ENCODE data around the gene ALG10B.

The ALG10B gene

DNA sequence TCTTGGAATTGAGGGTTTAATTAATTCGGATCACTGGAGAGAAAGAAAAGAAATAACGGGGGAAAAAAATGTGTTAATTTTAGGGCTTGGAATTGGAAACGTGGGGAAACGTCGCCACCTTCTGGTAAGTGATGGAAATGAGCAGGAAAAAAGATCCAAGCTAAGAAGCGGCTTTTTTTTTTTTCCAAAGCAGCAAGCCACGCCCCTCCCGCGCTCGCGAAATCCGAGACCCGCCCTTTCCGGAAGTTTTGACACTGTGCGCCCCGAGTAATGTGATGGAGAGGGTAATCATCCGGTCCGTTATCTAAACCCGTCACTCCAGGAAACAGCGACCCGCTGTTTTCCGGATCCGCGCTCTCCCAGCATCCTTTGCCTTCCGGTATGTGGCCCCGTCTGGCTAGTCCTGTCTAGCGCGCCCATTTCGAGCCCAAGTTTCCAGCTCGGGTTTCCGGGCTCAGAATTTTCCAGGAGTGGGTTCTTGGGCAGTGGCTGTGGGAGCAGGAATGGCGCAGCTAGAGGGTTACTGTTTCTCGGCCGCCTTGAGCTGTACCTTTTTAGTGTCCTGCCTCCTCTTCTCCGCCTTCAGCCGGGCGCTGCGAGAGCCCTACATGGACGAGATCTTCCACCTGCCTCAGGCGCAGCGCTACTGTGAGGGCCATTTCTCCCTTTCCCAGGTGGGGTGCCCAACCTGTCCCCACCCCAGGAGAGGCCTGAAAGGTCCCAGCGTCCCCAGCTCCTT is at the start of gene ALG10B (continued):
- TF ChIP-seq, protein P1, sequence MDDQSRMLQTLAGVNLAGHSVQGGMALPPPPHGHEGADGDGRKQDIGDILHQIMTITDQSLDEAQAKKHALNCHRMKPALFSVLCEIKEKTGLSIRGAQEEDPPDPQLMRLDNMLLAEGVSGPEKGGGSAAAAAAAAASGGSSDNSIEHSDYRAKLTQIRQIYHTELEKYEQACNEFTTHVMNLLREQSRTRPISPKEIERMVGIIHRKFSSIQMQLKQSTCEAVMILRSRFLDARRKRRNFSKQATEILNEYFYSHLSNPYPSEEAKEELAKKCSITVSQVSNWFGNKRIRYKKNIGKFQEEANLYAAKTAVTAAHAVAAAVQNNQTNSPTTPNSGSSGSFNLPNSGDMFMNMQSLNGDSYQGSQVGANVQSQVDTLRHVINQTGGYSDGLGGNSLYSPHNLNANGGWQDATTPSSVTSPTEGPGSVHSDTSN (CRISPR knock-in tag; IDR thresholded peaks at IDR 0.05) = no peak
- TF ChIP-seq, protein P2, sequence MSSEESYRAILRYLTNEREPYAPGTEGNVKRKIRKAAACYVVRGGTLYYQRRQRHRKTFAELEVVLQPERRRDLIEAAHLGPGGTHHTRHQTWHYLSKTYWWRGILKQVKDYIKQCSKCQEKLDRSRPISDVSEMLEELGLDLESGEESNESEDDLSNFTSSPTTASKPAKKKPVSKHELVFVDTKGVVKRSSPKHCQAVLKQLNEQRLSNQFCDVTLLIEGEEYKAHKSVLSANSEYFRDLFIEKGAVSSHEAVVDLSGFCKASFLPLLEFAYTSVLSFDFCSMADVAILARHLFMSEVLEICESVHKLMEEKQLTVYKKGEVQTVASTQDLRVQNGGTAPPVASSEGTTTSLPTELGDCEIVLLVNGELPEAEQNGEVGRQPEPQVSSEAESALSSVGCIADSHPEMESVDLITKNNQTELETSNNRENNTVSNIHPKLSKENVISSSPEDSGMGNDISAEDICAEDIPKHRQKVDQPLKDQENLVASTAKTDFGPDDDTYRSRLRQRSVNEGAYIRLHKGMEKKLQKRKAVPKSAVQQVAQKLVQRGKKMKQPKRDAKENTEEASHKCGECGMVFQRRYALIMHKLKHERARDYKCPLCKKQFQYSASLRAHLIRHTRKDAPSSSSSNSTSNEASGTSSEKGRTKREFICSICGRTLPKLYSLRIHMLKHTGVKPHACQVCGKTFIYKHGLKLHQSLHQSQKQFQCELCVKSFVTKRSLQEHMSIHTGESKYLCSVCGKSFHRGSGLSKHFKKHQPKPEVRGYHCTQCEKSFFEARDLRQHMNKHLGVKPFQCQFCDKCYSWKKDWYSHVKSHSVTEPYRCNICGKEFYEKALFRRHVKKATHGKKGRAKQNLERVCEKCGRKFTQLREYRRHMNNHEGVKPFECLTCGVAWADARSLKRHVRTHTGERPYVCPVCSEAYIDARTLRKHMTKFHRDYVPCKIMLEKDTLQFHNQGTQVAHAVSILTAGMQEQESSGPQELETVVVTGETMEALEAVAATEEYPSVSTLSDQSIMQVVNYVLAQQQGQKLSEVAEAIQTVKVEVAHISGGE (tag by site-specific recombination; conservative IDR thresholded peaks at IDR 0.05; ENCODE audit: low read depth) = peak; percentile 98
- TF ChIP-seq, protein P3, sequence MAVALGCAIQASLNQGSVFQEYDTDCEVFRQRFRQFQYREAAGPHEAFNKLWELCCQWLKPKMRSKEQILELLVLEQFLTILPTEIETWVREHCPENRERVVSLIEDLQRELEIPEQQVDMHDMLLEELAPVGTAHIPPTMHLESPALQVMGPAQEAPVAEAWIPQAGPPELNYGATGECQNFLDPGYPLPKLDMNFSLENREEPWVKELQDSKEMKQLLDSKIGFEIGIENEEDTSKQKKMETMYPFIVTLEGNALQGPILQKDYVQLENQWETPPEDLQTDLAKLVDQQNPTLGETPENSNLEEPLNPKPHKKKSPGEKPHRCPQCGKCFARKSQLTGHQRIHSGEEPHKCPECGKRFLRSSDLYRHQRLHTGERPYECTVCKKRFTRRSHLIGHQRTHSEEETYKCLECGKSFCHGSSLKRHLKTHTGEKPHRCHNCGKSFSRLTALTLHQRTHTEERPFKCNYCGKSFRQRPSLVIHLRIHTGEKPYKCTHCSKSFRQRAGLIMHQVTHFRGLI (tag by site-specific recombination; IDR thresholded peaks at IDR 0.05) = no peak
- TF ChIP-seq ZNF677 (tag by site-specific recombination; IDR thresholded peaks at IDR 0.05) (no peak), ZNF140 (tag by site-specific recombination; IDR thresholded peaks at IDR 0.05) (no peak), ZNF404 (tag by site-specific recombination; IDR thresholded peaks at IDR 0.05) (no peak), ZNF335 (tag by site-specific recombination; conservative IDR thresholded peaks at IDR 0.05) (peak; percentile 70), GLI4 (tag by site-specific recombination; IDR thresholded peaks at IDR 0.05) (no peak), KLF7 (tag by site-specific recombination; IDR thresholded peaks at IDR 0.05; ENCODE audit: borderline replicate concordance) (no peak), ZNF37A (tag by site-specific recombination; IDR thresholded peaks at IDR 0.05) (no peak), ZNF184 (tag by site-specific recombination; IDR thresholded peaks at IDR 0.05) (0 out of 2 replicates have a peak, but pooled peaks have one; percentile 49), GLIS2 (tag by site-specific recombination; IDR thresholded peaks at IDR 0.05) (no peak), ZNF16 (tag by site-specific recombination; IDR thresholded peaks at IDR 0.05; ENCODE audit: low read depth) (no peak)
- TF ChIP-seq, protein P4, sequence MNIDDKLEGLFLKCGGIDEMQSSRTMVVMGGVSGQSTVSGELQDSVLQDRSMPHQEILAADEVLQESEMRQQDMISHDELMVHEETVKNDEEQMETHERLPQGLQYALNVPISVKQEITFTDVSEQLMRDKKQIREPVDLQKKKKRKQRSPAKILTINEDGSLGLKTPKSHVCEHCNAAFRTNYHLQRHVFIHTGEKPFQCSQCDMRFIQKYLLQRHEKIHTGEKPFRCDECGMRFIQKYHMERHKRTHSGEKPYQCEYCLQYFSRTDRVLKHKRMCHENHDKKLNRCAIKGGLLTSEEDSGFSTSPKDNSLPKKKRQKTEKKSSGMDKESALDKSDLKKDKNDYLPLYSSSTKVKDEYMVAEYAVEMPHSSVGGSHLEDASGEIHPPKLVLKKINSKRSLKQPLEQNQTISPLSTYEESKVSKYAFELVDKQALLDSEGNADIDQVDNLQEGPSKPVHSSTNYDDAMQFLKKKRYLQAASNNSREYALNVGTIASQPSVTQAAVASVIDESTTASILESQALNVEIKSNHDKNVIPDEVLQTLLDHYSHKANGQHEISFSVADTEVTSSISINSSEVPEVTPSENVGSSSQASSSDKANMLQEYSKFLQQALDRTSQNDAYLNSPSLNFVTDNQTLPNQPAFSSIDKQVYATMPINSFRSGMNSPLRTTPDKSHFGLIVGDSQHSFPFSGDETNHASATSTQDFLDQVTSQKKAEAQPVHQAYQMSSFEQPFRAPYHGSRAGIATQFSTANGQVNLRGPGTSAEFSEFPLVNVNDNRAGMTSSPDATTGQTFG (tag by site-specific recombination; IDR thresholded peaks at IDR 0.05; ENCODE audit: borderline replicate concordance) = no peak
- TF ChIP-seq, protein P5, sequence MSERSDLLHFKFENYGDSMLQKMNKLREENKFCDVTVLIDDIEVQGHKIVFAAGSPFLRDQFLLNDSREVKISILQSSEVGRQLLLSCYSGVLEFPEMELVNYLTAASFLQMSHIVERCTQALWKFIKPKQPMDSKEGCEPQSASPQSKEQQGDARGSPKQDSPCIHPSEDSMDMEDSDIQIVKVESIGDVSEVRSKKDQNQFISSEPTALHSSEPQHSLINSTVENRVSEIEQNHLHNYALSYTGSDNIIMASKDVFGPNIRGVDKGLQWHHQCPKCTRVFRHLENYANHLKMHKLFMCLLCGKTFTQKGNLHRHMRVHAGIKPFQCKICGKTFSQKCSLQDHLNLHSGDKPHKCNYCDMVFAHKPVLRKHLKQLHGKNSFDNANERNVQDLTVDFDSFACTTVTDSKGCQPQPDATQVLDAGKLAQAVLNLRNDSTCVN (tag by site-specific recombination; optimal IDR thresholded peaks at IDR 0.05) = peak; percentile 48
- TF ChIP-seq, protein P6, sequence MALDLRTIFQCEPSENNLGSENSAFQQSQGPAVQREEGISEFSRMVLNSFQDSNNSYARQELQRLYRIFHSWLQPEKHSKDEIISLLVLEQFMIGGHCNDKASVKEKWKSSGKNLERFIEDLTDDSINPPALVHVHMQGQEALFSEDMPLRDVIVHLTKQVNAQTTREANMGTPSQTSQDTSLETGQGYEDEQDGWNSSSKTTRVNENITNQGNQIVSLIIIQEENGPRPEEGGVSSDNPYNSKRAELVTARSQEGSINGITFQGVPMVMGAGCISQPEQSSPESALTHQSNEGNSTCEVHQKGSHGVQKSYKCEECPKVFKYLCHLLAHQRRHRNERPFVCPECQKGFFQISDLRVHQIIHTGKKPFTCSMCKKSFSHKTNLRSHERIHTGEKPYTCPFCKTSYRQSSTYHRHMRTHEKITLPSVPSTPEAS (tag by site-specific recombination; IDR thresholded peaks at IDR 0.05) = no peak
- TF ChIP-seq, protein P7, sequence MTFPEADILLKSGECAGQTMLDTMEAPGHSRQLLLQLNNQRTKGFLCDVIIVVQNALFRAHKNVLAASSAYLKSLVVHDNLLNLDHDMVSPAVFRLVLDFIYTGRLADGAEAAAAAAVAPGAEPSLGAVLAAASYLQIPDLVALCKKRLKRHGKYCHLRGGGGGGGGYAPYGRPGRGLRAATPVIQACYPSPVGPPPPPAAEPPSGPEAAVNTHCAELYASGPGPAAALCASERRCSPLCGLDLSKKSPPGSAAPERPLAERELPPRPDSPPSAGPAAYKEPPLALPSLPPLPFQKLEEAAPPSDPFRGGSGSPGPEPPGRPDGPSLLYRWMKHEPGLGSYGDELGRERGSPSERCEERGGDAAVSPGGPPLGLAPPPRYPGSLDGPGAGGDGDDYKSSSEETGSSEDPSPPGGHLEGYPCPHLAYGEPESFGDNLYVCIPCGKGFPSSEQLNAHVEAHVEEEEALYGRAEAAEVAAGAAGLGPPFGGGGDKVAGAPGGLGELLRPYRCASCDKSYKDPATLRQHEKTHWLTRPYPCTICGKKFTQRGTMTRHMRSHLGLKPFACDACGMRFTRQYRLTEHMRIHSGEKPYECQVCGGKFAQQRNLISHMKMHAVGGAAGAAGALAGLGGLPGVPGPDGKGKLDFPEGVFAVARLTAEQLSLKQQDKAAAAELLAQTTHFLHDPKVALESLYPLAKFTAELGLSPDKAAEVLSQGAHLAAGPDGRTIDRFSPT (tag by site-specific recombination; IDR thresholded peaks at IDR 0.05) = no peak
- TF ChIP-seq, protein P8, sequence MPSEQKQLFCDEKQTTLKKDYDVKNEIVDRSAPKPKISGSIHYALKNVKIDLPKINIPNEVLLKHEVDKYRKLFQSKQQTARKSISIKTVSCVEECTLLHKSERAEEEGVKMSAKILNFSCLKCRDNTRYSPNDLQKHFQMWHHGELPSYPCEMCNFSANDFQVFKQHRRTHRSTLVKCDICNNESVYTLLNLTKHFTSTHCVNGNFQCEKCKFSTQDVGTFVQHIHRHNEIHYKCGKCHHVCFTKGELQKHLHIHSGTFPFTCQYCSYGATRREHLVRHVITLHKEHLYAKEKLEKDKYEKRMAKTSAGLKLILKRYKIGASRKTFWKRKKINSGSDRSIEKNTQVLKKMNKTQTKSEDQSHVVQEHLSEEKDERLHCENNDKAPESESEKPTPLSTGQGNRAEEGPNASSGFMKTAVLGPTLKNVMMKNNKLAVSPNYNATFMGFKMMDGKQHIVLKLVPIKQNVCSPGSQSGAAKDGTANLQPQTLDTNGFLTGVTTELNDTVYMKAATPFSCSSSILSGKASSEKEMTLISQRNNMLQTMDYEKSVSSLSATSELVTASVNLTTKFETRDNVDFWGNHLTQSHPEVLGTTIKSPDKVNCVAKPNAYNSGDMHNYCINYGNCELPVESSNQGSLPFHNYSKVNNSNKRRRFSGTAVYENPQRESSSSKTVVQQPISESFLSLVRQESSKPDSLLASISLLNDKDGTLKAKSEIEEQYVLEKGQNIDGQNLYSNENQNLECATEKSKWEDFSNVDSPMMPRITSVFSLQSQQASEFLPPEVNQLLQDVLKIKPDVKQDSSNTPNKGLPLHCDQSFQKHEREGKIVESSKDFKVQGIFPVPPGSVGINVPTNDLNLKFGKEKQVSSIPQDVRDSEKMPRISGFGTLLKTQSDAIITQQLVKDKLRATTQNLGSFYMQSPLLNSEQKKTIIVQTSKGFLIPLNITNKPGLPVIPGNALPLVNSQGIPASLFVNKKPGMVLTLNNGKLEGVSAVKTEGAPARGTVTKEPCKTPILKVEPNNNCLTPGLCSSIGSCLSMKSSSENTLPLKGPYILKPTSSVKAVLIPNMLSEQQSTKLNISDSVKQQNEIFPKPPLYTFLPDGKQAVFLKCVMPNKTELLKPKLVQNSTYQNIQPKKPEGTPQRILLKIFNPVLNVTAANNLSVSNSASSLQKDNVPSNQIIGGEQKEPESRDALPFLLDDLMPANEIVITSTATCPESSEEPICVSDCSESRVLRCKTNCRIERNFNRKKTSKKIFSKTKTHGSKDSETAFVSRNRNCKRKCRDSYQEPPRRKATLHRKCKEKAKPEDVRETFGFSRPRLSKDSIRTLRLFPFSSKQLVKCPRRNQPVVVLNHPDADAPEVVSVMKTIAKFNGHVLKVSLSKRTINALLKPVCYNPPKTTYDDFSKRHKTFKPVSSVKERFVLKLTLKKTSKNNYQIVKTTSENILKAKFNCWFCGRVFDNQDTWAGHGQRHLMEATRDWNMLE (tag by site-specific recombination; conservative IDR thresholded peaks at IDR 0.05; ENCODE audit: low read depth) = peak; percentile 85
